ENCODE data around the gene RPL37. TPM values are rescaled to one million over a fixed set of nuclear protein-coding genes. Genes with fewer than 3 reads are reported as not detected.
A peak's percentile ranks its signal among the peaks of the same experiment; 100 is the strongest.

The RPL37 gene
- total and polyA plus RNA-seq, 9 of the 15 experiments (the other 6 are each of a cell fraction or from before 2014, with no cell fraction given) = 2,342 to 7,963 (median 4,091) TPM

GRCh38 chr5:40801771-40802562, 33.1 kb downstream of the RPL37 start (continued):
- TF ChIP-seq FOXP4 (CRISPR knock-in tag; IDR thresholded peaks at IDR 0.05; ENCODE audit: borderline replicate concordance) = no peak
- no peak for TF ChIP-seq RFX5 (IDR thresholded peaks at IDR 0.05; ENCODE audit: low read depth, low read length)
- TF ChIP-seq MXD1 (CRISPR knock-in tag; IDR thresholded peaks at IDR 0.05; ENCODE audit: borderline replicate concordance, poor library complexity, severe bottlenecking) = no peak
- TF ChIP-seq FOXK1 (CRISPR knock-in tag; IDR thresholded peaks at IDR 0.05; ENCODE audit: borderline replicate concordance) = no peak
- no peak for TF ChIP-seq ZNF224 (CRISPR knock-in tag; IDR thresholded peaks at IDR 0.05)
- TF ChIP-seq HNRNPLL (IDR thresholded peaks at IDR 0.05; ENCODE audit: low read depth, low read length, poor library complexity, severe bottlenecking) = no peak
- TF ChIP-seq ATF4 (CRISPR knock-in tag; IDR thresholded peaks at IDR 0.05) = peak; percentile 8; the same call in 1 of the 2 replicates
- TF ChIP-seq USF2 (CRISPR knock-in tag; IDR thresholded peaks at IDR 0.05) = no peak
- TF ChIP-seq TAL1 (IDR thresholded peaks at IDR 0.05) = peak; percentile 81
- TF ChIP-seq ELF1 (tag; IDR thresholded peaks at IDR 0.05) = no peak
- TF ChIP-seq ETV6 (IDR thresholded peaks at IDR 0.05; ENCODE audit: borderline replicate concordance in 1 of 2, low read depth in 2 of 2, low read length in 1 of 2) = peak in 1 of 2 experiments; percentile 59; a peak in 1 of 4 replicates
- no peak for TF ChIP-seq ETV6 (CRISPR knock-in tag; IDR thresholded peaks at IDR 0.05; ENCODE audit: borderline replicate concordance)
- TF ChIP-seq TCF7L2 (IDR thresholded peaks at IDR 0.05; ENCODE audit: low read depth, low read length) = no peak
- peak; percentile 23; the same call in 1 of the 2 replicates for TF ChIP-seq NFE2L1 (tag; IDR thresholded peaks at IDR 0.05; ENCODE audit: borderline replicate concordance, low read depth)
- TF ChIP-seq TCF15 (CRISPR knock-in tag; IDR thresholded peaks at IDR 0.05) = no peak
- TF ChIP-seq ZNF830 (CRISPR knock-in tag; IDR thresholded peaks at IDR 0.05) = no peak
- TF ChIP-seq ADNP (tag; IDR thresholded peaks at IDR 0.05) = peak; percentile 94
- TF ChIP-seq ZBTB26 (CRISPR knock-in tag; IDR thresholded peaks at IDR 0.05) = no peak
- no peak for TF ChIP-seq ZNF274 (IDR thresholded peaks at IDR 0.05; ENCODE audit: borderline replicate concordance, low read depth, low read length)
- TF ChIP-seq JUNB (CRISPR knock-in tag; conservative IDR thresholded peaks at IDR 0.05) = no peak
- TF ChIP-seq GATAD2B (IDR thresholded peaks at IDR 0.05; ENCODE audit: borderline replicate concordance) = peak; percentile 99
- no peak for TF ChIP-seq KAT8 (IDR thresholded peaks at IDR 0.05; ENCODE audit: low read depth)
